ENCODE results near the gene LIPC. TPM values are rescaled to one million over a fixed set of nuclear protein-coding genes. Genes with fewer than 3 reads are reported as not detected.

The LIPC gene
- total RNA-seq, 1 donor from 2014 or later, result 0.62 TPM

- Mint-ChIP-seq H3K36me3 (ENCODE audit: low read depth) (peaks cover 9% of the 10 kb centered on the region), H3K27me3 (ENCODE audit: insufficient read depth) (no peaks in the 10 kb centered on the region), H3K9me3 (no peaks in the 10 kb centered on the region), H3K4me3 (no peak overlapping the region), H3K27ac (no peak overlapping the region), H3K4me1 (ENCODE audit: low read depth) (peaks cover under 1% of the 10 kb centered on the region)
- intact Hi-C loops (cut with micrococcal nuclease), result no loop called here
- no peak for DNase-seq (ENCODE audit: low spot score)
These were observed 5.3 kb upstream of the LIPC start for GRCh38 chr15:58426501-58426900.

- DNase-seq (ENCODE audit: low spot score), result no peak
- H3K27me3 Mint-ChIP-seq (ENCODE audit: insufficient read depth), result no peaks in the 10 kb centered on the region
- no peaks in the 10 kb centered on the region for H3K9me3 Mint-ChIP-seq
- H3K27ac Mint-ChIP-seq, result no peak overlapping the region
- intact Hi-C loops (cut with micrococcal nuclease), result no loop called here
- H3K4me1 Mint-ChIP-seq (ENCODE audit: low read depth), result no peaks in the 10 kb centered on the region
- peaks cover 7% of the 10 kb centered on the region for H3K36me3 Mint-ChIP-seq (ENCODE audit: low read depth)
- H3K4me3 Mint-ChIP-seq, result no peak overlapping the region
These were observed 3.8 kb upstream of the LIPC start for GRCh38 chr15:58427987-58428386.

- Mint-ChIP-seq H3K36me3 (ENCODE audit: low read depth) (peaks cover 2% of the 10 kb centered on the region), H3K4me3 (no peak overlapping the region), H3K27ac (no peak overlapping the region), H3K4me1 (ENCODE audit: low read depth) (no peaks in the 10 kb centered on the region), H3K27me3 (ENCODE audit: insufficient read depth) (no peaks in the 10 kb centered on the region), H3K9me3 (no peaks in the 10 kb centered on the region)
- intact Hi-C loops (cut with micrococcal nuclease), result no loop called here
- no peak for DNase-seq (ENCODE audit: low spot score)
These were observed 1.5 kb upstream of the LIPC start for GRCh38 chr15:58430224-58430787.

- Mint-ChIP-seq H3K9me3 (no peaks in the 10 kb centered on the region), H3K27me3 (ENCODE audit: insufficient read depth) (no peaks in the 10 kb centered on the region), H3K36me3 (ENCODE audit: low read depth) (peaks cover 2% of the 10 kb centered on the region), H3K4me1 (ENCODE audit: low read depth) (no peaks in the 10 kb centered on the region), H3K4me3 (no peak overlapping the region), H3K27ac (no peak overlapping the region)
- intact Hi-C loops (cut with micrococcal nuclease), result no loop called here
- DNase-seq (ENCODE audit: low spot score), result no peak
These were observed 610 bp downstream of the LIPC start for GRCh38 chr15:58432401-58432800.

DNA sequence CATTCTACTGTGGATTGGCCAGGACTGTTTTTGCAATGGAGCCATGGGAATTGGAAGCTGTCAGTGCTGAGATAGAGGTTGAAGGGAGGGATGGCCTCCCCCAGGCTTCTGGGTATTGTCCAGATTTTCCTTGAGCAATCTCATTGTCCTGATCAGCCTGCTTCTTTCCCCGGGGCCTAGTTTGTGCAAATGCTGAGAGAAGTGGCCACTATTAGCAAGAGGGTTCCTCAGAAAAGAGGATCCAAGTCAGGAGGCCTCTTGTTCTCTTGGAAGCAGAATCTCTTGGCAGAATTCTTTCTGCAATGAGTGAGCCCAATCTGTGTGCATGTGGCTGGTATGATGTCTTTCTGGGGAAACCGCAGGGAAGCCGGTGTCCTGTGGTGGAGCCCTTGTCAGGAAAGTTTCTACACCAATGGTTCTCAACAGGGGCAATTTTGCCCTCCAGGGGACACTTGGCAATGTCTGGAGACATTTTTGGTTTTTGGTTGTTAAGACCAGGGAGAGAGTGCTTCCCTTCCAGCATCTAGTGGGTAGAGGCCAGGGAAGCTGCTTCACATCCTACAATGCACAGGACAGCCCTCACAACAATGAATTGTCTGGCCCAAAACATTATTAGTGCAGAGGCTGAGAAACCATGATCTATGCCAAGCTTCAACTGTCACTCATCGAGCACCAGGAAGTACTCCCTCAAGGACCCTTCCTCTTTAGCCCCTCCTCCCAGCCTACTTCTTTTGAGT, 2.0 kb downstream of the LIPC start:
- Mint-ChIP-seq H3K27me3 (ENCODE audit: insufficient read depth) (no peaks in the 10 kb centered on the region), H3K36me3 (ENCODE audit: low read depth) (peaks cover 2% of the 10 kb centered on the region), H3K4me3 (no peak overlapping the region), H3K27ac (no peak overlapping the region), H3K4me1 (ENCODE audit: low read depth) (peaks cover 2% of the 10 kb centered on the region), H3K9me3 (no peaks in the 10 kb centered on the region)
- intact Hi-C loops (cut with micrococcal nuclease), result no loop called here
- no peak for DNase-seq (ENCODE audit: low spot score)

DNA sequence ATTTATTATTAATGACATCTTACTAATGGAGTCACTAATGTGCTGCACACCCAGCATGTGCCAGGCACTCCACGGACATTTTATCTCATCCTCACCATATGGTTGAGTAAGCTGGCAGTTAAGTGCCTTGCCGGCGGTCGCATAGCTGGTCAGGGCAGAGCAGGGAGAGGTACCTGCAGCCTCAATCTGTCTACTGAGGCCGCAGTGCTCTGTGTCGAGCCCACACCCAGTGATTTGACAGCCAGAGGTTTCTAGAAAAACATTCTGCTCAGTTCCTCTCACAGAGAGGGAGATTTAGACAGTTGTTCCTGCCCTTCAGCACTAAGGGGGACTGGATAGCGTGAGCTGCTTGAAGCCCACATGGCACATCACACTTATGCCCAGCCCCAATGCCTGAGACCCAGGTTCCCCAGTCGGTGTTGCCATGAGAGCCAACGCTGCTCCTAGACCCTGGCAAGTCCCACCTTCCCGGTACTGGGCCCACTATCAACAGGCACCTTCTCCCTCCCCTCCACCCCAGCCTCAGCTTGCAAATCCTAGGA, 2.6 kb downstream of the LIPC start:
- DNase-seq (ENCODE audit: low spot score), result no peak
- no peaks in the 10 kb centered on the region for H3K27me3 Mint-ChIP-seq (ENCODE audit: insufficient read depth)
- no peaks in the 10 kb centered on the region for H3K9me3 Mint-ChIP-seq
- no peak overlapping the region for H3K27ac Mint-ChIP-seq
- H3K36me3 Mint-ChIP-seq (ENCODE audit: low read depth), result peaks cover 2% of the 10 kb centered on the region
- peaks cover 8% of the 10 kb centered on the region for H3K4me1 Mint-ChIP-seq (ENCODE audit: low read depth)
- H3K4me3 Mint-ChIP-seq, result no peak overlapping the region
- intact Hi-C loops (cut with micrococcal nuclease), result no loop called here

GRCh38 chr15:58436552-58436951, 4.8 kb downstream of the LIPC start:
- Mint-ChIP-seq H3K4me3 (no peak overlapping the region), H3K27ac (no peak overlapping the region), H3K36me3 (ENCODE audit: low read depth) (peaks cover 3% of the 10 kb centered on the region), H3K4me1 (ENCODE audit: low read depth) (peaks cover 29% of the 10 kb centered on the region), H3K9me3 (no peaks in the 10 kb centered on the region), H3K27me3 (ENCODE audit: insufficient read depth) (no peaks in the 10 kb centered on the region)
- intact Hi-C loops (cut with micrococcal nuclease), result loop anchor here (5.0 kb wide), 2 partner anchors 321 to 336 kb away; partner anchors contain the start of gene MINDY2
- DNase-seq (ENCODE audit: low spot score), result no peak

GRCh38 chr15:58437531-58438105, 5.8 kb downstream of the LIPC start:
- peaks cover 35% of the 10 kb centered on the region for H3K4me1 Mint-ChIP-seq (ENCODE audit: low read depth)
- intact Hi-C loops (cut with micrococcal nuclease), result loop anchor here (5.0 kb wide), 2 partner anchors 320 to 335 kb away; partner anchors contain the start of gene MINDY2

DNA sequence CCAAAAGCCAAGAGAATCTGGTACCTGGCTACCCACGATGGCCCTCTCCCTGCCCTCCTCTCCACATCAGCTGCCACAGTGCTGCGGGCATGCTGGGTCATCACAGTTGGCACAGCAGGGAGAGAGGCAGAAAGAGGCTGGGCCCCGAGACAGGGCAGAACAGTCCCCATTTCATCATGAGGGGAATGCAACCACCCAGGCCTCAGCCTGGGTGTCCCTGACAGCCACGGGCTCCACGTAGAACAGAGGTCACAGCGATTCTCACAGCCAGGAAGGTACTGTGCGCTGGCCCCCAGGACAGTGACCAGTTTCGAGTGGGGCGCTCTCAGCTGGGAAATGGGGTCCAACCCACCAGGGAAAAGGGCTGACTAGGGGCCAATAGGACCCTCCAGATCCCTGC, 6.3 kb downstream of the LIPC start:
- no peak for DNase-seq (ENCODE audit: low spot score)
- peaks cover 35% of the 10 kb centered on the region for H3K4me1 Mint-ChIP-seq (ENCODE audit: low read depth)
- no peak overlapping the region for H3K27ac Mint-ChIP-seq
- H3K27me3 Mint-ChIP-seq (ENCODE audit: insufficient read depth), result no peaks in the 10 kb centered on the region
- intact Hi-C loops (cut with micrococcal nuclease), result loop anchor here (5.0 kb wide), 2 partner anchors 319 to 334 kb away; partner anchors contain the start of gene MINDY2
- H3K36me3 Mint-ChIP-seq (ENCODE audit: low read depth), result peaks cover 3% of the 10 kb centered on the region
- H3K4me3 Mint-ChIP-seq, result no peak overlapping the region
- H3K9me3 Mint-ChIP-seq, result no peaks in the 10 kb centered on the region

More at GRCh38 chr15:58437531-58438105, 5.8 kb downstream of the LIPC start:
- DNase-seq (ENCODE audit: low spot score), result no peak
- no peaks in the 10 kb centered on the region for H3K27me3 Mint-ChIP-seq (ENCODE audit: insufficient read depth)
- peaks cover 3% of the 10 kb centered on the region for H3K36me3 Mint-ChIP-seq (ENCODE audit: low read depth)
- no peaks in the 10 kb centered on the region for H3K9me3 Mint-ChIP-seq
- no peak overlapping the region for H3K27ac Mint-ChIP-seq
- H3K4me3 Mint-ChIP-seq, result no peak overlapping the region

DNA sequence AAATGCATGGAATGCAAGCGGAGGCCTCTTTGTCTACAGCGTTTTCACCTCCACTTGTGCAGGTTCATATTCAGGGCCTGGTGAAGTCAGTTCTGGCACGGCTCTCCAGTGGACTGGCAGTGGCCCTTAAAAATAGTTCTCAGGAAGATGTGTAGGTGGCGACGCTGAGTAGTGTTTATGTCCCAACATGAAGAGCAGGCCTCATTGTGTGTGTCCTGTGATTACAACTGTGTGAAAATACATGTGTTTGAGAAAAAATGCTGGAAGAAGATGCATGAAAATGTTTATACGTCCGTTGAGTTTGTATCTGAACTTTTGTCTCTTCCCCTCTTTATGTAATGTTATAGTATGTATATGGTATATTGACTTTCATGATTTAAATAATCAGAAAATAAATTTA, 7.2 kb downstream of the LIPC start:
- H3K36me3 Mint-ChIP-seq (ENCODE audit: low read depth), result peaks cover 3% of the 10 kb centered on the region
- H3K9me3 Mint-ChIP-seq, result no peaks in the 10 kb centered on the region
- H3K4me1 Mint-ChIP-seq (ENCODE audit: low read depth), result peaks cover 39% of the 10 kb centered on the region
- H3K27ac Mint-ChIP-seq, result no peak overlapping the region
- H3K4me3 Mint-ChIP-seq, result no peak overlapping the region
- peak; percentile 28 for DNase-seq (ENCODE audit: low spot score)
- no peaks in the 10 kb centered on the region for H3K27me3 Mint-ChIP-seq (ENCODE audit: insufficient read depth)
- intact Hi-C loops (cut with micrococcal nuclease), result loop anchor here (1.0 to 5.0 kb wide), 3 partner anchors 78 to 333 kb away; partner anchors contain the start of gene MINDY2

- Mint-ChIP-seq H3K9me3 (no peaks in the 10 kb centered on the region), H3K27me3 (ENCODE audit: insufficient read depth) (no peaks in the 10 kb centered on the region), H3K27ac (peak overlapping the region; percentile 63), H3K36me3 (ENCODE audit: low read depth) (peaks cover 3% of the 10 kb centered on the region), H3K4me1 (ENCODE audit: low read depth) (peaks cover 44% of the 10 kb centered on the region), H3K4me3 (no peak overlapping the region)
- no peak for DNase-seq (ENCODE audit: low spot score)
- intact Hi-C loops (cut with micrococcal nuclease), result no loop called here
These were observed 8.5 kb downstream of the LIPC start for GRCh38 chr15:58440158-58440910.

DNA sequence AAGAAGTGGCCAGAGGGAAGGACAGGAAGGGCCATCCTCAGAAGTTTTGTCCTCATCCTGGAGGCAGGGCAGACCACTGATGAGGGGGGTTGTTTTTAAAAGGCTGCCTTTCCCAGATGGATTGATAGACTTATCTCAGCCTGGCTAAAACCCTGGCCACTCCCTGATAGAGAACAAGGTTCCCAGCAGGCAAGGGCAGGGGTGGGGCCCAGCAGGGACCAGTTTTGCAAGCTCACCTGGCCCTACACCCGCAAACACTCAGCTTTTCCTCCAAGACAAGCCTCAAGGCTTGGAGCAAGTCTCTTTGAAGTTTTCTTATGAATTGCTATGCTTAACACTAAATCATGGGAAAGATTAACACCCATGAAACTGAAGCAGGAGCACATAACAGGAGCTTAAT, 9.1 kb downstream of the LIPC start:
- Mint-ChIP-seq H3K4me3 (no peak overlapping the region), H3K9me3 (no peaks in the 10 kb centered on the region), H3K36me3 (ENCODE audit: low read depth) (peaks cover 5% of the 10 kb centered on the region), H3K27ac (peak overlapping the region; percentile 63), H3K4me1 (ENCODE audit: low read depth) (peaks cover 44% of the 10 kb centered on the region), H3K27me3 (ENCODE audit: insufficient read depth) (no peaks in the 10 kb centered on the region)
- intact Hi-C loops (cut with micrococcal nuclease), result no loop called here
- DNase-seq (ENCODE audit: low spot score), result no peak
